Measurements from ENCODE around the gene NPBWR2.
"Not testable (repeated sequence)": the region's sequence is repeated elsewhere in the genome, so short reads cannot be mapped to it uniquely, and the experiment has no call there.

The NPBWR2 gene

GRCh38 chr20:64137598-64138031 lies 30.2 kb upstream of the NPBWR2 start:
- TF ChIP-seq CTCF (IDR thresholded peaks at IDR 0.05; ENCODE audit: extremely low read depth, insufficient read depth, missing control alignments), result no peak
- in situ Hi-C loops (cut with MboI; ENCODE audit: low pct_unique_long_range_greater_than_20kb, low sequenced_read_pairs, unreplicated experiment), result no loop called here
- DNase-seq (ENCODE audit: low spot score), result no peak

- no peak for TF ChIP-seq CTCF (IDR thresholded peaks at IDR 0.05; ENCODE audit: extremely low read depth, insufficient read depth, missing control alignments)
- in situ Hi-C loops (cut with MboI; ENCODE audit: low pct_unique_long_range_greater_than_20kb, low sequenced_read_pairs, unreplicated experiment), result no loop called here
- no peak for DNase-seq (ENCODE audit: low spot score)
These were observed 28.8 kb upstream of the NPBWR2 start for GRCh38 chr20:64136004-64136710.

- in situ Hi-C loops (cut with MboI; ENCODE audit: low pct_unique_long_range_greater_than_20kb, low sequenced_read_pairs, unreplicated experiment); DNase-seq (ENCODE audit: low spot score): not testable (repeated sequence)
These were observed 27.4 kb upstream of the NPBWR2 start for GRCh38 chr20:64134744-64135143.

- no peak for DNase-seq (ENCODE audit: low spot score)
- in situ Hi-C loops (cut with MboI; ENCODE audit: low pct_unique_long_range_greater_than_20kb, low sequenced_read_pairs, unreplicated experiment), result no loop called here
- TF ChIP-seq CTCF (IDR thresholded peaks at IDR 0.05; ENCODE audit: extremely low read depth, insufficient read depth, missing control alignments), result peak; percentile 40
These were observed 26.6 kb upstream of the NPBWR2 start for GRCh38 chr20:64133951-64134407.

- in situ Hi-C loops (cut with MboI; ENCODE audit: low pct_unique_long_range_greater_than_20kb, low sequenced_read_pairs, unreplicated experiment), result no loop called here
- no peak for DNase-seq (ENCODE audit: low spot score)
- peak; percentile 20 for TF ChIP-seq CTCF (IDR thresholded peaks at IDR 0.05; ENCODE audit: extremely low read depth, insufficient read depth, missing control alignments)
These were observed 24.0 kb upstream of the NPBWR2 start for GRCh38 chr20:64131406-64131805.

GRCh38 chr20:64130876-64131275 lies 23.5 kb upstream of the NPBWR2 start:
- in situ Hi-C loops (cut with MboI; ENCODE audit: low pct_unique_long_range_greater_than_20kb, low sequenced_read_pairs, unreplicated experiment), result no loop called here
- DNase-seq (ENCODE audit: low spot score), result no peak
- no peak for TF ChIP-seq CTCF (IDR thresholded peaks at IDR 0.05; ENCODE audit: extremely low read depth, insufficient read depth, missing control alignments)

GRCh38 chr20:64130271-64130670 lies 22.9 kb upstream of the NPBWR2 start:
- no peak for DNase-seq (ENCODE audit: low spot score)
- in situ Hi-C loops (cut with MboI; ENCODE audit: low pct_unique_long_range_greater_than_20kb, low sequenced_read_pairs, unreplicated experiment), result no loop called here
- no peak for TF ChIP-seq CTCF (IDR thresholded peaks at IDR 0.05; ENCODE audit: extremely low read depth, insufficient read depth, missing control alignments)
